ENCODE data around the gene KRTAP4-9. TPM values are rescaled to one million over a fixed set of nuclear protein-coding genes. Genes with fewer than 3 reads are reported as not detected.
"Not testable (repeated sequence)": the region's sequence is repeated elsewhere in the genome, so short reads cannot be mapped to it uniquely, and the experiment has no call there.

Gene KRTAP4-9
- total RNA-seq, 6 experiments from 2014 or later = 0.85 to 0.90 TPM; not detected in 4

GRCh38 chr17:41118721-41119120 lies 13.5 kb downstream of the KRTAP4-9 start:
- H3K9me3 Mint-ChIP-seq = peaks cover 8% of the 10 kb centered on the region
- H3K4me1 Mint-ChIP-seq (ENCODE audit: low read depth) = peaks cover 83% of the 10 kb centered on the region
- H3K27me3 Mint-ChIP-seq (ENCODE audit: insufficient read depth) = no peaks in the 10 kb centered on the region
- peak; percentile 59 for DNase-seq
- H3K27ac Mint-ChIP-seq = peak overlapping the region; percentile 77
- peaks cover 20% of the 10 kb centered on the region for H3K36me3 Mint-ChIP-seq (ENCODE audit: low read depth)
- no peak for TF ChIP-seq CTCF (IDR thresholded peaks at IDR 0.05)
- H3K4me3 Mint-ChIP-seq = peak overlapping the region; percentile 17

- DNase-seq = peak; percentile 90
- Mint-ChIP-seq H3K36me3 (ENCODE audit: low read depth) (peaks cover 20% of the 10 kb centered on the region), H3K27ac (peak overlapping the region; percentile 85), H3K4me1 (ENCODE audit: low read depth) (peaks cover 91% of the 10 kb centered on the region), H3K4me3 (peak overlapping the region; percentile 35; the same call in 1 of the 2 replicates)
- not testable (repeated sequence) for H3K9me3 Mint-ChIP-seq; H3K27me3 Mint-ChIP-seq (ENCODE audit: insufficient read depth)
These were observed 14.8 kb downstream of the KRTAP4-9 start for GRCh38 chr17:41119696-41120690.

- Mint-ChIP-seq H3K36me3 (ENCODE audit: low read depth) (peaks cover 26% of the 10 kb centered on the region), H3K4me1 (ENCODE audit: low read depth) (peaks cover 78% of the 10 kb centered on the region), H3K27me3 (ENCODE audit: insufficient read depth) (no peaks in the 10 kb centered on the region), H3K9me3 (peaks cover 8% of the 10 kb centered on the region), H3K27ac (peak overlapping the region; percentile 76), H3K4me3 (no peak overlapping the region)
- no peak for DNase-seq
- TF ChIP-seq CTCF (IDR thresholded peaks at IDR 0.05) = no peak
These were observed 16.6 kb downstream of the KRTAP4-9 start for GRCh38 chr17:41121742-41122141.

- Mint-ChIP-seq H3K27ac (peak overlapping the region; percentile 76), H3K4me1 (ENCODE audit: low read depth) (peaks cover 61% of the 10 kb centered on the region), H3K36me3 (ENCODE audit: low read depth) (peaks cover 30% of the 10 kb centered on the region), H3K4me3 (peak overlapping the region; percentile 20; the same call in 1 of the 2 replicates)
- H3K9me3 Mint-ChIP-seq; H3K27me3 Mint-ChIP-seq (ENCODE audit: insufficient read depth); DNase-seq: not testable (repeated sequence)
These were observed 18.3 kb downstream of the KRTAP4-9 start for GRCh38 chr17:41123292-41123990.

- Mint-ChIP-seq H3K4me1 (ENCODE audit: low read depth) (peaks cover 55% of the 10 kb centered on the region), H3K27ac (peak within 1 kb of the TSS; percentile 76), H3K4me3 (peak within 1 kb of the TSS; percentile 20; the same call in 1 of the 2 replicates), H3K9me3 (peaks cover 12% of the 10 kb centered on the region), H3K36me3 (ENCODE audit: low read depth) (peaks cover 35% of the 10 kb centered on the region)
- H3K27me3 Mint-ChIP-seq (ENCODE audit: insufficient read depth) = not testable (repeated sequence)
- DNase-seq = peak; percentile 22
These were observed 18.8 kb downstream of the KRTAP4-9 start, which contains the start of gene KRTAP4-12 for GRCh38 chr17:41123991-41124371. Gene KRTAP4-12, minus strand, starts transcription at chr17:41124182. Its CDS starts 60 bp downstream, at chr17:41124122.

- H3K9me3 Mint-ChIP-seq = peaks cover 17% of the 10 kb centered on the region
- H3K4me3 Mint-ChIP-seq = no peak overlapping the region
- peaks cover 48% of the 10 kb centered on the region for H3K4me1 Mint-ChIP-seq (ENCODE audit: low read depth)
- H3K27me3 Mint-ChIP-seq (ENCODE audit: insufficient read depth) = no peaks in the 10 kb centered on the region; the same call in 1 of the 2 replicates
- DNase-seq = no peak
- H3K36me3 Mint-ChIP-seq (ENCODE audit: low read depth) = peaks cover 44% of the 10 kb centered on the region
- H3K27ac Mint-ChIP-seq = no peak overlapping the region
- no peak for TF ChIP-seq CTCF (IDR thresholded peaks at IDR 0.05)
These were observed 19.9 kb downstream of the KRTAP4-9 start for GRCh38 chr17:41125064-41125463.

All from HFFc6 (cell line).